HG02938 (cell line): ENCODE data around the gene ORM1.

Experiments used
- ATAC-seq: cut with Tn5 transposase; IDR thresholded peaks from one replicate; pipeline ENCODE4 v1.9.1; 2021; ENCODE audit warnings: mild to moderate bottlenecking, moderate library complexity; ENCODE audit not compliant: unreplicated experiment

Gene ORM1

DNA sequence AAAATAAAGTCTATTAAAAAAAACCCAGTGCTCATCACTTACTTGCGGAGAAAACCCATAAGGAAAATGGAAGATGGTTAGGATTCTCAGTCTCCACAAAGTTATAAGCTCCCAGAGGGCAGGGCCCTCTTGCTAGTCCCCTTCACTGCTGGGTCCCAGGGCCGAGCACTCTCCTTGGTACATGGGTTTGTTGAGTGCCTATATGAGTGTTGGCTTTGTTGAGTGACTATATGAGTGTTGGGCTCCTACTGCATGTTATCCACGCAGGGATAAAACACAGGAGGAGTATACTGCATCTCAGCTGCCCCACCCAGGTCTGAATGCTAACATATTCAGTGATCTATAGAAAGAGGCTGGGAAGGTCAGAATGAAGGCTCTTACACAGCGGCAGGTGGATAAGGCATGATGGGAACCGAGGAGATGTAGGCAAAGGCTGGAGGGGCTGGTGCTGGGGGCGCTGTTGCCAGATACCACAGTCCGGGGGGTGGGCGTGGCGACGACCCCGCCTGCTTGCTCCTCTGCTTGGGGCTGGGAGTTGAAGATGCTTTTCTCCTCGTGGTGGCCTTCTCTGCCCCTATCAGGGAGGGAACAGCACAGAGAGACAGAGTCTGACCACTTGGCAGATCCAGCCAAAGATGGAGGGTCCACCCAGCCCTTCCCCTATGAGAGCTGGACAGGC lies 18.4 kb downstream of the ORM1 start:
- ATAC-seq, result no peak

DNA sequence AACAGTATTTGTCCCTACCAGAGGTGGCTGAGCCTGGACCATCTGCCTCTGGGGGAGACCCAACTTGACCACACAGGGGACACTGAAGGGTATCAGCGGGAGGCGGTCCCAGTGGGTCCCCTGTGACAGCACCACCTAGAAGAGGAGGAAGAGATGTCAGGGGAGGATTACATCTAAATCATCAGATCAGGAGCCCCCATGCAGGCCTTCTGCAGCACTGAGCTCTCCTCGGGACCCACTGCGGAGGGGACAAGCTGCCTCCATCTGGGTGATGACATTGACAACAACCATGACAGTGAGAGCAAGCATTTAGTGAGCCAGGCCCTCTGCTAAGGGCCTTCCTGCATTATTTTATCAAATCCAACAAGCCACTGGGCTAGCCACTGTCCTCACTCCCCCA lies 19.1 kb downstream of the ORM1 start:
- no peak for ATAC-seq

DNA sequence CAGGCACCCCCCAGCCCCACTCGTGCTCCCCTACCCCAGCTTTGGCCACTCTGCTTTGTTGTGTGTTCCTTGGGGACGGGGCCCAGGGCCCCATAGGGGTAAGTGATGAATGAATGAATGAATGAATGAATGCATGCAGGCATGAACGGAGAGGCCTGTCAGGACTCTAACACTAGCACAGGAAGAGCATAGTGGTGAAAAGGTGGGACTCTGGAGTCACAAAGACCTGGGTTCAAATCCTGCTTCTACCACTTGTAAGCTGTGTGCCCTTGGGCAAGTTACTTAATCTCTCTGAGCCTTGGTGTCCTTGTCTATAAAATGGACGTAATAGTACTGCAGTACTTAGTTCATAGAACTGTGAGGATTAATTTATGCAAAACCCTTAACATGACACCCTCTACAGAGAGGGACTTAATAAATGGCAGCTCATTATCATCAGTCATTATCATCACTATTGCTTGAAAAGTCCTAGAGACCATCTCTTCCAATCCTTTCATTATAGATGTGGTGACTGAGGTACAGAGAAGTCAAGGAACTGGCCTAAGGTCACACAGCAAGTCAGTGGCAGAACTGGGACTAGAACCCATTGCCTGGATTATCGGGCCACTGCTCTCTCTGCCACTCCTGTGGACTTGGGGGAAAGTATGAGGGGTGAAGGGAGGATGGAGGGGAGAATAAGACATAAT lies 20.0 kb downstream of the ORM1 start:
- ATAC-seq, result no peak

DNA sequence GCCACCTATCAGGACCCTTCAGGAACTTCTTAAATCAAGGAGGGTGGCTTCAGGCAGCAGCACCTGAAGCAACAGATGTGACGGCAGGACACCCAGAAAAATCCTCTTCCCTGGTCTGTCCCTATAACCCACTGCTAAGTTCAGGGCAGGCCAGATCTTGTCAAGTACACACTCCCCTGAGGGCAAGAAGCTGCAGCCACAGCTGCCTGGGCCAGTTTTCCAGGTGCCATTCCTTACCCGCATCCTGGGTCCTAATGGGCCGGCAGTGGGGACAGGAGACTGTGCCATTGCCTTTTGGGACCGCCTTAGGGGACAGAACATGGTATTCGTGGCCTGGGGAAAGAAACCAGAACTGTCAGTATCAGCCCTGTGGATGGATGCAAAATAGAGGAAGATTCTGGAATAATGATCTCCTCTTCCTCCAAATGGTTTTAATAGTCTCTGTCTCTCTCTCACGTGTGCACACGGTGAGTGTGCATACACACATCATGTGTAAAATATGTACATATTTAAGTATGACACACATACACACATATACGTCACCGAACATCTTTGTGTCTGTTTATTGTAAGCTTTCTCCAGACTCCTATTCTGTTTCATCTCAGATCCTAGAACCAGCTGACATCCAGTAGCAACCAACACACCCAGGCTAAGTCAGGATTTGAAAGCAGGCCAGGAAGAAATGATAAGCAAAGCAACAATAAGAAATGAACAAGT lies 20.7 kb downstream of the ORM1 start:
- no peak for ATAC-seq

DNA sequence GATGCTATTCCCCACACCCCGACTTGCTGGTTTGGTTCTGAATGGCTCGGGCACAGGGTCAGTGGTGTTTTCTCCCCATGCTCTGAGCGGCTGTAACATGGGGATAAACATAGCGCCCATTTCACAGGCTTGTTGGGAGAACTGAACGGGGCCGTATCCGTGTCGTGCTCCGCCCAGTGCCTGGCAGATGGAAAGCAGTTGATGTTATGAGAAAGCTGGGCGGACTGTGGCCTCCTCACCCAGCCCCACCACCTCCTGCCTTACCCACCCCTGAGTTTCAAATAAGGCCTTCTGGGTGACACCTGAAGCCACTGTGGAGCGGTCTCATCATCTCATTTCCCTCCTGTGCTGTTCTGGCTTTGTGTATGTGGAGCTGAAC lies 21.3 kb downstream of the ORM1 start:
- no peak for ATAC-seq

DNA sequence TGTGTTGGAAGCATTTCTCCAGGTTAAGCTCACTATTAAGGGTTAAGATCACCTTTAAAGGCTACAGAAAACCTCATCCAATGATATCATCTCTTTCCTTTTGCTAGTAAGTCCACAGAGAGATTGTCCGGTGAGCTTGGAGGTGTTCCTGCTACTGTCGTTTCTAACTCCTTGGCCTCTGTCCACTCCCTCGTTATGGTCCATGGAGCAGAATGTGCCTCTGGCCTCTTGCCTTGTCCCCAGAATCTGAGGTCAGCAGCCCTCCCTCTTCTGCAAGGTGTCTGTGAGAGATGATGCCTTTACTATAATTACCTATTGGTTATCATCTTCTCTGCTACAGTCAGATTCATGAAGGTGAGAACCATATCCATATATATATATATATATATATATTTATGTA lies 21.8 kb downstream of the ORM1 start:
- no peak for ATAC-seq

DNA sequence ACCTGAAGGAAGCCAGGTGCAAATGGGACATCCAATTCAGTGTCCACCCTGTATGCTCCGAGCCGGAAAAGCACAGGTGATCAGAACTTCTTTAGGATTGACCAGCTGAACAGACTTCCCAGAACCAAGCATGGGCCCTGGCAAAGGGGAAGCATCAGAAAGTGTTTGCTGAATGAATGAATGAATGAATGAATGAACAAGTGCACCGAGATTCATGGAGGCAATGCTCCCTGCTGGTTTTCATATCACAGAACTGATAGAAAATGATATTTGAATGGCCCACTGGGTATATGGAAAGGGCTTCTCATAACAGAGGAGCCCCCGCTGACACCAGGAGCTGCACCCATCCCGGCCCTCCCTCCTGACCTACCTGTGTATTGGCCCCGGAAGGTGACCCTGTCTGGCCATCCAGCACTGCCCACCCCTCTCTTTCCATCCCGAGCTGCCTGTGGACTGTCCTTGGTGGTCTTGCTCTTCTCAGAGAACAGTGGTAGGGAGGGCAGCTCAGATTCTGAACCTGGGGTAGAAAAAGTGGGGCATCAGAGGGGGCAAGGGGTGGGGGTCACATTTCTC lies 22.7 kb downstream of the ORM1 start:
- no peak for ATAC-seq

DNA sequence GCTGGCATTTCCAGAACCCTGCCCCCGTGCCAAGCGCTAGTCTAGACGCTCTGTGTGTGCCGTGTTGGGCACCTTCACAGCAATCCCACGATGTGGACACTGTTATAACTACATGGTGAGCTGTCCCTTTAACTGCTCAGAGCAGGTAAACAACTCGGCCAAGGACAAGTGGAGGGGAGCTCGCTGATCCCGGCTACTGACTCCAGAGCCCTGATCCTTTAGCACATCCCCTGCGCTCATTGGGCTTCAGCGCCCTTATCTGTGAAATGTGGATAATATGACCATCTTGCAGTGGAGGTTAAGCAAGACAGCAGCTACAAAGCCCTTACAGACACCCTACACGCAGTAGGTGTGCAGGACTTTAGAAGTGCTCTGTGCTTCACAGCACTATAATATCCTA lies 23.2 kb downstream of the ORM1 start:
- ATAC-seq, result no peak

DNA sequence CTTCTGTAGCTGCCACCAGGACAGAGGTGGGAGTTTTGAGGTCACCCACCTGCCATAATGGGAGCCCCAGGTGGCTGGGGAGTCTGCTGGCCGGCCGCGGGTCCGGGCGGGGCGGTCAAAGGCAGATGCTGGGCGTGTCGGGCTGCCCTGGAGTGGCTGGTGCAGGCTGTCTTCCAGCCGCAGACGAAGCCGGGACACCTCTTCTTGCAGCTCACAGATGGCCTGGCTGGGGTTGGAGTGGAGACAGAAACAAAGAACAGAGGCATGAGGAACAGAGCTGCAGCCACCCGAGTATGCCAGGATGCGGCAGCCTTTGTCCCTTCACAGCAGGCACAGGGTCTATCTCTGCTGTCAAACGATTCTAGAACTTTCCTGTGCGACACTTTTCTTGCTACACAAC lies 24.8 kb downstream of the ORM1 start:
- no peak for ATAC-seq

DNA sequence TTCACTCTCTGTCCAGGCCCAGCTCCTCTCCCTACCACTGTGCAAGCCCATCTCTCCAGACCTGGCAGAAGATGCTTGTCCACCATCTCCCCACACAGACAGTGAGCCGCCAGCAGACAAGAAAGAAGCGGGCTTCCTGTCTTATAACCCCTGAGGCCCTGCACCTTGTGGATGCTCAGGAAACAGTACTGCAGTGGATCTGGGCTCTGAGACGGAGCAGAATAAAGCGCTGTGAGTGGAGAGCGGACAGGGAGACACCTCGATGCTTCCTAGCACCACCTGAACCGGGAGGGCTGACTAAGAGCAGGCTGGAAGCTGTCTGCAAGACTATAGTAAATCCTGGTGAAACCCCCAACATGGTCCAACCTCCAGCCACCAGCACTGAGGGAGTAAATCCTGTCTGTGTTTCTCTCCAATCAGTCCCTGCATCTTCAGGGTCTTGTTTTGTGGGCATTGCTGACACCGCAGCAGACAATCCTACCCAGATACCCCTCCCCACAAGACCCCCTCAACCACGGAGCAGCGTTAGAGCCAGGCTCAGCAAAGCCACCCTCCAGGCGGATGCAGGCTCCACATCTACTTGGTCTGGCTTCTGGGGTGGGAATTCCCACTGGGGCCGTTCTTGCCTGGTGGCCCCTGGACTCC lies 25.5 kb downstream of the ORM1 start:
- no peak for ATAC-seq

DNA sequence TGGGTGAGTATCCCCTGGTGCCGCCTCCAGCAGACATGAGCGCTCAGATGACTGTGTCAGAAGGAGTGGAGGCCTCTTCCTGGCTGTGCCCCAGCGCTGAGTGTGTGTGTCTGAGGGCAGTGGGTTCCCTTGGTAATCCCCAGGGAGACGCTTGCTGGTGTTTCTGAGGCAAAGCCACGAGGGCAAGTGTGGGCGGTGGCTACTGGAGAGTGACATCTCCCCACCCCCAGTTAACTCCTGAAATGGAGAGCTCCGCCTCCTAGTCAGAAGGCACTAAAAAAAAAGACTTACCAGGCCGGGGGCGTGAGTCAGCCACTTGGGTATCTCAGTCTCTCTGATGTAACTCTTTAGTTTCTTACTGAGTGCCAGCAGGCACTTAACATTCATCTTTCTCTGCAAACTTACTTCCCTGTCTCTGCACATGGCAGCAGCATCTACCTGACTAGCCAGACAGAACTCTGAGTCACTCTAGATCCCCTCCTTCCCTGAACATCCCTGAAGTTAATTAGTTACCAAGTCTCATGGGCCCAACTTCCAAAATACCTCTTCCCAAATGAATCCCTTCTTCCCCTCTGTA lies 26.1 kb downstream of the ORM1 start:
- peak; percentile 86 for ATAC-seq

DNA sequence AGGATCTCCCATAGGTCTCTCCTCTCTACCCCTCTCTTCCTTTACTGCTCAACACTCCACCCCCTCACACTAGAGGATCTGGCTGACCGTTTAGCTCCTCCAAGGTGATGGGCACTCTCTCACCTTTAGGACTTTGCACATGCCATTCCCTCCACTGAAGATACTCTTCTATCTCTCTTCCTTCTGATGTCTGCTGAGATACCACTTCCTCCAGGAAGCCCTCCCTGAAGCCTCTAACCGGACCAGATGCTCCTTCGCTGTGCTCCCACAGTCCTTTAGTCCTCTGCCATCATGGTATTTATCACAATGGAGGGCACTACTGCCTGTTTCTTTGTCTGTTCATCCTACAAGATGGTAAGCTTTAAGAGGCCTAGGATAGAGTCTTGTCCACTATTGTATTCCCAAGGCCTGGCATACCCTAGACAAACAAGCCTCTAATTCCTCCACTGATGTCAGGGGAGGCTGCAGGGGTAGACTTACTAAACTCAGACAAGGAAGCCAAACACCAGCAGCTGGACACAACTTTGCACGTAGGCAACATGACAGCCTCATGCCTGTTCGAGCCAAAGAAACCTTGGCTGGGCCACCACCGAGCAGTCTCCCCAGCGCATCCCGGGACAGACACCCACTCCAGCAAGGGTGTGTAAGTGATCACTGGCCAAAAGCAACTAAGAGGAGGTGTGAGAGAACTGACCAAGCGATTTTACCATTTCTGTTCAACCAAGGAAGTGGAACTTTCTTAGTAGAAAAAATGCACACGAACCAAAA lies 27.0 kb downstream of the ORM1 start:
- ATAC-seq, result no peak

DNA sequence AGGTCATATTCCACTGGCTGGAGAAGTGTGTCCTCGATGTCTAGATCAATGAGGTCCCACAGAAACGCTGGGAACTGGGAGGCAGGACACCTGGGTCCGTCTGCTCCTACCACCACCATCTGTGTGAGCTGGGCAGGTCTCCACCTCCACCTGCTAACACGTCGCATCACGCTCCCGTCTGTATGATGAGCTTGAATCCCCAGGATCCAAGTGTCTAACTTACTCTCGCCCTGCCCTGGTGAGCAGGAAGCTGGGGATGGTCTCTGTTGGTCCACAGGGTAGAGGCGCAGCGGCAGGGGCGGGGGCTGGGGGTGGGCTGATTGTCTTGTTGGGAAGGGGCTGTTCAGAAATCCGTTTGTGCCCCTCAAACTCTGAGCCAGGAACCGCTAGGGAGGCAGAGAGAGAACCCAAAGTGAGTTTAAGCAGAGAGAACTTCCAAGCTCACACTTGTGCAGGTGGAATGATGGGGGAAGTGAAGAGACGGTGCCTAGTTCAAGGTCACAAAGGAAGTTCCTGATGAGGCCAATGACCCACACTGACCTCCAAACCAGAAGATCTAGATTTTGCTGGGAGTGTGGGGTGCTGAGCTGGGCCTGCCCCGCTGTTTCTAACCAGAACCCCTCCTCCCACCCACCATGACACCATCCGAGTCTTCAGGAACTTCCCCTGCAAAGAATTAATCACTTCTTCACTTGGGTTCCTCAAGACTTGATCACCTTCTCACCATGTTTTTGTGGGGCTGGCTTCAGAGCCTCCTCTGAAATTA lies 27.9 kb downstream of the ORM1 start:
- ATAC-seq, result no peak

DNA sequence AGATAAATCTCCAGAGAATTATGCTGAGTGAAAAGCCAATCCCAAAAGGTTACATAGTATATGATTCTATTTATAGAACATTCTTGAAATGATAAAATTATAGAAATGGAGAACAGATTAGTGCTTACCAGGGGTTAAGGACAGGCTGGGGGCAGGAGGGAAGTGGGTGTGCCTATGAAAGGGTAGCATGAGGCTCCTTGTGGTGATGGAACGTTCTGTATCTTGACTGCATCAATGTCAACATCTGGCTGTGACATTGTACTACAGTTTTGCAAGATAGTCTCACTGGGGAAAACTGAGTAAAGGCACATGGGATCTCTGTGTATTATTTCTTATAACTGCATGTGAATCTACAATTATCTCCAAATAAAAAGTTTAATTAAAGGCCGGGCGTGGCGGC lies 29.0 kb downstream of the ORM1 start:
- ATAC-seq, result no peak

DNA sequence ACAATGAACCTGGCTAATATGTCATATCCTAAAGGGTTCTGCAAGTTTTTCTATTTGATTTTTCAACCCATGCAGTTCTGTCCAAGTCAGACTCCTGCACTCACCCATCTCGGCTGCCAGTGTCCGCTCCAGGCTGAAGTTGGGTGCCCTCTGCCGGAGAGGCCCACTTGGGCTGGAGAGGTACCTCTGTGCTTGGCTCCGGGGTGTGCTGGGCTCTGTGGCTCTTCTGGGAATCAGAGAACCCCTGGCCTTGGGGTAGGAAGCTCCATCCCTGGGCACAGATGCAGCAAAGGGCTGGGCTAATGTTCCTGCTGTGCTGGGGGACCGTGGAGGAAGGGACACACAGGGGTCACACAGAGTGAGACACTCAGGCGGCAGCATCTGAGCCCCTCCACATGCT lies 32.9 kb downstream of the ORM1 start:
- no peak for ATAC-seq

DNA sequence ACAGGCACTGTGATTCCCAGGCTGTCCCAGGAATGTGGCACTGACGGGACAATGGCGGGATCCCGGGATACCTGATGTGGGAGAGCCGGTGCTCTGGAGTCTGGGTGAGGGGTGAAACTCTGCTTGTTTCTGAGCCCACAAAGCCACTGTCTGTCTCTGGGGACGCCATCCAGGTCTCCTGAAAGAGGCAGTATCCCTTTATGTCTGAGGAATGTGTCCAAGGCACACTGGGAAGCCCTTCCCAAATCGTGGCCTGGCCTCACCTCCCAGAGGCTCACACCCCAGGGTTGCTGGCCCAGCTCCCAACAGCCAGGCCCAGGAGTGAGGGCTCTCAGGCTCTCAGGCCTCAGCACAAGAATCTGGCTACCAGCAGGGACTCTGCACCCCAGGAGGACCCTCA lies 33.9 kb downstream of the ORM1 start:
- no peak for ATAC-seq

DNA sequence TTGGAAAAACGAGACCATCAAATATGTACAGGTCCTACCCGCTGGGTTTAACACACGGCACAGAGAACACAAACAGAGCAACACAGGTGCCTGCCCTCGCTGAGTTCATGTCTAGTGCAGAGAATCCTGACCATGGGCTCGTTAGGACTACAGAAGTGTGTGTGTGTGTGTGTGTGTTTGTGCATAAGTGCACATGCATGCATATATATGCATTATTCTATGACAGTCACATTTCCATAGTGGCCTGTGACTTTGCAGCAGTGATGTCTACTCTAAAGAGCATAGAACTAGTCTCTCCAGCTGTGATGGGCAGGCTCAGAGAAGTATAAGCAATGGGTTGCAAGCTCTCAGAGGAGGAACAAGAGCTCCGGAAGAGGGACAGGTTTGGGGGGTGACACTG lies 34.5 kb downstream of the ORM1 start:
- no peak for ATAC-seq

DNA sequence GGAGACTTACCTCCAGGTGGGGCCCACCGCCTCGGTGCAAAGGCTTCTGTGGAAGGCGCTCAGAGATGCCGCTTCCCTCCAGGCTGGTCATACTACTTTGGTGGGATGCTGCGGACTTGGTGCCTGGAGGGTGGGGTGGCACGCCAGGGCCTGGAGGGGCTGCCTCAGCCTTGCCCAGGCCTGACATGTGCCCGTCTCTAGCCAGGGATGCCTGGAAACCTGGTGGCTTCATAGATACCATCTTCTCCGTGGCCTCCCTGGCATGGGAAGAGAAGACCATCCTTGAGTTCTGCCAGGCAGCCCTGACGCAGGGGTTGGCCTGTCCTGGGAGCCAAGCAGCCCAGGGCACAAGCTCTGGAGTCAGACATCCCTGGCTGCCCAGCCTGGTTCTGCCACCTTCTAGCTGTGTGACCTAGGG lies 35.0 kb downstream of the ORM1 start:
- ATAC-seq, result no peak

DNA sequence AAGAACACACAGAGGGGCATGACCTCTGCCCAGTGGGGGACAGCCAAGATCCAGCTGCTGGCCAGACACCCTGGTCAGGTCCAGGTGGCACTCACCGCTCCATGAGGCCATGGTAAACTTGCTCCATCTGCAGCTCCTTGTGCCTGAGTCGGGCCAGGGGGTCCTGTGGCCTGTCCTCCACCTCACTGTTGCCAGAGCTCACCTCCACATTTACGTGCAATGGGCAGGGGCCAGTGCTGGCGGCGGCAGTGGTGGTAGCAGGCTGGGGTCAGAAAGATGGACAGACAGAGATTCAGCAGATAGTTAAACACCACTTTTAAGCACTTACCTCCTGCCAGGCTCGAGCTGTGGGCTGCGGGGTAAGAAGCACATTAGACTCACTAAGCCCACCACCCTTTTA lies 36.9 kb downstream of the ORM1 start:
- no peak for ATAC-seq

DNA sequence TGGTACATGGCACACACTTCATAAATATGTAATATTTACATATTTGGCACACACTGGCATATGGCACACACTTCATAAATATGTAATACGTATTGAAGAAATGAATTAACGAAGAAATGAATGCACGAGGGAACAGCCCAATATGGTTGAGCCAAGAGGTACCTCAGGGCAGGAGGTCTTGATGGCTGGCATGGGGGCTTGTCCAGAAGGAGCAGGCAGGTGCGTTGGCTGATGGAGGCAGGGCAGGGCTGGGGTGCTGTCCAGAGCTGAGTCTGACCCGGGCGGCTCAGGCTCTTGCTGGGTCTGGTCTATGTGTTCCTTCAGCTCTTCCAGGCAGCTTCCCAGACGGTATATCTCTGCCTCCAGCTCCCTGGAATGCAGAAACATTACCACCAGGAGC lies 38.6 kb downstream of the ORM1 start:
- ATAC-seq, result no peak
